ENCODE measurements around the gene PRR5L.

The PRR5L gene

DNA sequence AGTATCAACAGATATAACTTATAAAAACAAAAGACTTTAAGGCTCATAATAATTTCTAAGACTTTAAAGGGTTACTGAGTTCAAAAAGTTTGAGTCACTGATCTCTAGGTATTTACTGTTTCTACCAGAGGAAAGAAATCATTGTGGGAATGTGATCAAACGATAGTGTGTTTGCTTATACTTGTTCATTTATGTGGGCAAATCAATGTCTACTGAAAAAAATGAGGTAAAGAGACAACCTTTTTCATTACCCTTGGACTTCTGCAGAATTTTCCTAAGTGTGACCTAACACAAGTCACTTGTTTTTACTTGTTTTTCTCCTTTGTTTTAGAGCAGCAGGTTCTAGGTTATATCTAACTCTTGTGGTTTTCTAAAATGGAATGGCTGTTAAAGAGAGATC is 65.4 kb downstream of the PRR5L start:
- no peak for DNase-seq

DNA sequence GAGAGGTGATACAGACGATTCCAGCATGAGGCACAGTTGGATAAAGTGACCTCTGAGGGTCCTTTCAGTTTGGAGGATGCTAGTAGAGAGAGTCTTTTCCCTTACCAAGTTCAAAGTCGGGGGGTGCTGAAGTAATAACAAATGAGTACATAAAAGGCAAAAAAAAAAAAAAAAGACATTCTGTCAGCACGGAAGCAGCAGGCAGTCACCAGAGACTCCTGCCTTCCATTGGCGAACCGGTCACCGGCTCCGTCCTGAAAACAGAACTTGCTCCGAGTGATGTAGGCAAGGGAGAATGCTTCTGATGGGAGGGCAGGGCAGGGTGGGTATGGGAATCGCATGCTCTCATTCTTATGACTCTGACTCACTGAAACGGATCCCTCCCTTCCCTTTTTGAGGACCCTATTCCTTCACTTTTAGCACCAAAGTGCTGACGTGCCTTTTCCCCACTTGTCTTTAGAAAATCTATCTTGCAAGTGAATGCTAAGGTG is 65.9 kb downstream of the PRR5L start:
- DNase-seq = no peak

DNA sequence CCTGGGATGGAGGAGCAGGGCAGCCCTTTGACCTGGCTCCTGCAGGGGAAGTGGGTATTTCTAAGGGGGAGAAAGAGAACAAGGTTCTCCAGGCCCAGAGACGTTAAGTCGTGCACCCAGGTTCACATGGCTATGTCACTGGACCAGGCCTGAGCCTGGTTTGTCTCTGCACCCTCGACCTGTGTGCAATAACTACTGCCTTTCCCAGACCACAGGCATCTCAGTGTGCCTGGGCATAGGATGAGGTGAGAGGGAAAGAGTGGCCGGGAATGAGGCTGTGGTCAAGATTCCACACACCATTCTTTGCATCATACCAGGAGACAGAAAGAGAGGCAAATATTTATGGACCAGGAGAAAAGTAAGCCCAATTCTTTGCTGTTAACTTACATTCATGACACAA is 66.8 kb downstream of the PRR5L start:
- no peak for DNase-seq

DNA sequence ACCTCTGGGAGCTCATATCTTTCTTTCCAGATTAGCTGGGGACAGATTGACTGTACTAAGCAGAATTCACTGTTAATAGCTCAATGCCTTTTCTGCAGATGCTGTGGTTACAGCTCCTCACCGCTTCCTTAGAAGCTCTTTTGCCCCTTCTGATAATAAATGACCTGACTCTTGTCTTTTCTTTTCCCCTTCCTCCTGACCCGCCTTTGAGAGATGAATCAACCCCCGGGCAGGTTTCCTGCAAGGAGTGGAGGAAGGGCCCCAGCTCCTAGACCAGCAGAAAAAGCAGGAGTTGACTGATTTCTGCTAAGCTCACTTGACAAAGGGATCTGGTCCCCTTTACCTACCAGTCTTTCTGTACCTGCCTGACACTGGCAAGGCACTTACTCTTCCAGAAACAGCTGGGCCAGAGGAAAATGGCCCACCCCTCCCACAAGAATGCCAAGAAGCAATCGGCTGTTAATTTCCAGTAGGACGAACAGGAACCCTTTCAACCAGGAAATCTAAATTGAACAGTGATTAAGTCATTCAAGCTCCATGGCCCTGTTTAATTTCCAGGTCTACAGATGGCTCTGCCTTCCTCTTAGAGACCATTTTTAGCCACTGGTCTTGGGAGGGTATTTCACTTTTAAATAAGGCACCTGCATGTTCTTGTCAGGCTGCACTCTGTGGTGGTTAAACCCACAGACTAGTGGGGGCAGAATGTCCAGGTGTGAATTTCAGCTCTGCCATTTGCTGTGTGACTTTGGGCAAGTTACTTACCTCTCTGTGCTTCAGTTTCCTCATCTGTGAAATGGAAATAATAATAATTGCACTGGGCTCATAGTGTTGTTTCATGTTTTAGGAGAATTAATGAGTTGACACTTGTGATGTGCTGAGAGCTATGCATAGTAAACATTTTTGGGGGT is 67.5 kb downstream of the PRR5L start:
- DNase-seq = no peak

- DNase-seq = no peak
These were observed 68.7 kb downstream of the PRR5L start for GRCh38 chr11:36364551-36365325.

DNA sequence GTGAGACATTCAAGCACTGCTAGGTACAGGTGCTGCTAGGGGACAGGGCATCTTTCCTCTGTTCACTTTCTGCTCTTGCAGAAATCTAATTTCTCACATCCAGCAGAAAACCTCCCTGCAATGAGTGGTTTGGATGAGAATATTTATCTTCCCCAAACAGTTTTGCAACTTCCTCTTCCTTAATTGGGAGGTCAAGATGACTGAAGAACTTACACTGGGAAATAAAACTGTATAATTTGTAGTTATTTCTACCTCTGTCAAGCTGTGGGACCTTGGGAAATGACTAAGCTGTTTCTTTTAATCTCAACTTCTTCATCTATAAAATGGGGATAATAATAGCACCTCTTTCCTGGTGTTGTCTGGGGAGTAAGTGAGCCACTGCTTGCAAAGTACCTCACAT is 69.8 kb downstream of the PRR5L start:
- no peak for DNase-seq

GRCh38 chr11:36367806-36368680 is 72.0 kb downstream of the PRR5L start:
- DNase-seq = no peak

GRCh38 chr11:36371181-36371580 is 75.1 kb downstream of the PRR5L start:
- no peak for DNase-seq

DNA sequence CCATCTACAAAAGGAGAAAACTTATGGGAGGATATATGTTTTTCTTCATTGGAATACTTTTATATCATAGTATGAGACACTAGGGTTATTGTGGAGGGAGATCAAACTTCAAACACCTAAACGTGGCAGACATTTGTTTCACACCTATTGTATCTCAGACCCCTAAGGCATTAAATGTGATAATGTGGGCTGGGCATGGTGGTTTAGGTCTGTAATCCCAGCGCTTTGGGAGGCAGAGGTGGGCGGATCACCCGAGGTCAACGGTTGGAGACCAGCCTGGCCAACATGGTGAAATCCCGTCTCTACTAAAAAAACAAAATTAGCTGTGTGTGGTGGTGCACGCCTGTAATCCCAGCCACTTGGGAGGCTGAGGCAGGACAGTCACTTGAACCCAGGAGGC is 75.5 kb downstream of the PRR5L start:
- no peak for DNase-seq

DNA sequence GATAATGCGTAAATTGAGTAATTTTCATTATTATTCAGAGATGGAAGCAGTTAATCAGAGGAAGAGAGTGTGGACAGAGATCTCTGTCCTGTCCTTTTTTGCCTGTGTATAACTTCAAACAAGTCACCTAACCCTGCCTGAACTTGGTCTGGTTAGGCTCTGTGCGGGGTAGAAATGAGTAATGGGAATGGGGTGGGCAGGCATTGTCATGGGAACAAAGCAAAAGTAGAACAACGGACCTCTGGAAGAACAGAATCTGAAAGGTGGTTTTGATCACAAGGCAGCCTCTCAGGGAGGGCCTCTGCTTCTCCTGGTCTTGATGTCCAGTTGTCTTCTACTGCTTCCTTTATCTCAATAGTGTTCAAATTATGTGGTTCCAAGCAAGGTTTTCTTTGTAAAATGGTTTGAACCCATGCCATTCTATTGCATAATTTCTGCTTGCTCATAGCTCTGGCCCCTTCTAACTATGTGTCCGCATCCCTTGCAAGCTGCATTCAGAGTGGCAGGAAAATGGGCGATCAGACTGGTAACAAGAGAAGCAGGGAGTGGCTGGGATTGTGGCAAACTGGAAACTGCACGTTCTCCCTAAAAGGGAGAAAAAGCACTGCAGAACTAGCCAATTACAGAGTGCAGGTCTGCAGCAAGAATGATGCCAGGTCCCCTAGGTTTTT is 76.1 kb downstream of the PRR5L start:
- no peak for DNase-seq

GRCh38 chr11:36373016-36374010 is 77.2 kb downstream of the PRR5L start:
- DNase-seq = no peak

DNA sequence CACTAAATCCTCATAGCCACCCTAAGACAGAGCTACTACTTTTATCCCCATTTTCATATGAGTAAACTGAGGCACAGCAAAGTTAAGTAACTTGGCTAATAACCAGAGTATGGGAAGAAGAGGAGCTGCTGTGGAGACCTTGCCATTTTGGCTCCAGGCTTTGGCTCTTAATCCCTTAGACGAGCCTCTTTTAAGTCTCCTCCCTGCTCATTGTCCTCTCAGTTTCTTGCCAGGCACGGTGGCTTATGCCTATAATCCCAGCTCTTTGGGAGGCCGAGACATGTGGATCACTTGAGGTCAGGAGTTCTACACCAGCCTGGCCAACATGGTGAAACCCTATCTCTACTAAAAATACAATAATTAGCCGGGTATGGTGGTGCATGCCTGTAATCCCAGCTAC is 78.6 kb downstream of the PRR5L start:
- no peak for DNase-seq

GRCh38 chr11:36375353-36376008 is 79.4 kb downstream of the PRR5L start:
- DNase-seq = no peak

- DNase-seq = no peak
These were observed 80.2 kb downstream of the PRR5L start for GRCh38 chr11:36376009-36376887.

- DNase-seq = peak; percentile 19 to 38
These were observed 81.0 kb downstream of the PRR5L start for GRCh38 chr11:36376888-36377758.

DNA sequence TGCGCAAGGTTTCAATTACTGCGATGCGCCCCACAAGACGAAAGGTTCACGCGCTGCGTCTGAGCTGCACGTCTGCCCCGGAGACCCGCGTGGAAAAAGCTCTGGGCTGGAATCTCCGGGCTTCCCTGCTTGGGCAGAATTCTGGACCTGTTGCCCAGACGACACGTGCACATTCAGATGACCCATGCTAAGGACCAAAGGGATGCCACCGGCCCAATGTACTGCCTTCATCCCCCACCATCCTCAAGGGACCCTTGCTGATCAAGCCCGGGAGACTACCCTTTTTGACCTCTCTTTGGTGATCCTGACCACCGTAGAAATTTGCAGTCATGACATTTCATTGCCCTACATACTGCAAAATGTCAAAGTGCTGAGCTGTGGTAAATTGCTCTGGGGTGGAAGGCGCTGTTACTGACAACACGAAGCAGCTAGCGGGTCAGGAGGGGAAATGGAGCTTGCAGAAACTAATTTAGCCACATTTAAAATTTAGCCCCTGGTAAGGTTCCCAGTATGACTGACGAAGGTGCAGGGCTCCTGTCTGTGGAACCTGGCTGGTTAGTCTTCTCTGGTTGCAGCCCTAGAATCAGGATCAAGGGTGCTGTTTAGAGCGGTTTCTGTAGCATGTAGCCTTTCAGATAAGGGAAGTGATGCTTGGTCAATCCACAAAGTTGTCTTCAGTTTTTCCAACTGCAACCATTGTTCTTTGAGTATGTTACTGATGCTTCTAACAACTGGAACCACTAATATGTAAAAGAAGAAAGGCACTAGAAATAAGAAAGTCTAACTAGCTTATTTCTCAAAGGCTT is 81.9 kb downstream of the PRR5L start:
- DNase-seq = no peak

DNA sequence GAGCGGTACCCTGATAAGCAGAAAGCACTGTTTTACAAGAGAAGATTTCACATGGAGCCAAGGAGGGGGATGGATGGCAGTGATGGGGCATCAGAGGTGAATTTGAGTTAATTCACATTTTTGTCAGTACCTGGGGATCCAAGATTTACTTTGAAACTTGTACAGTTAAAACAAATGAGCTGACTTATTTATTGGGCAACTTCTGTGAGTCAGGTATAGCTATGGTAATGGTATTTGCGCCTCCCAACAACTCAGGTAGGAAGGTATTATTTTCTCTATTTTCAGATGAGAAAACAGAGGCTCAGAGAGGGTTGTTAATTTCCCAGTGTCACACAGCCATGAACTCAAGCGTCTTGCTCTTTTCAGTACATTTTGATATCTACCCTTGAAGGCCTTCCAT is 83.6 kb downstream of the PRR5L start:
- DNase-seq = no peak

All from NCI-H446 (cell line).